Activated CD4-positive, CD25-positive, alpha-beta regulatory T cell treated with anti-CD3 and anti-CD28 coated beads, Interleukin-2, amount 50 U/mL, for 24 hours (primary cell): ENCODE measurements around the gene C2orf92.

ENCODE experiments used
- ATAC-seq, 2 donors: fragments of 150-1000 bp; cut with Tn5 transposase; one replicate each; pipeline ENCODE4 v1.10.0; 2021; ENCODE audit warnings: mild to moderate bottlenecking in 1 of 2, moderate library complexity in 1 of 2

C2orf92 gene

GRCh38 chr2:97749581-97749980 lies 80.1 kb downstream of the C2orf92 start:
- no peak for ATAC-seq

- no peak for ATAC-seq
These were observed 80.5 kb downstream of the C2orf92 start for GRCh38 chr2:97750017-97750416.

- ATAC-seq = no peak
These were observed 82.2 kb downstream of the C2orf92 start for GRCh38 chr2:97751752-97752151.
